ENCODE data around the gene JUP.

Gene JUP

GRCh38 chr17:41723801-41724475 is 62.6 kb downstream of the JUP start:
- no peak for DNase-seq (ENCODE audit: low spot score)

- DNase-seq (ENCODE audit: low spot score), result no peak
Measured at GRCh38 chr17:41722231-41722630, 64.3 kb downstream of the JUP start.

GRCh38 chr17:41718287-41718645 is 68.2 kb downstream of the JUP start:
- DNase-seq (ENCODE audit: low spot score), result no peak

GRCh38 chr17:41717408-41718286 is 68.9 kb downstream of the JUP start:
- no peak for DNase-seq (ENCODE audit: low spot score)

GRCh38 chr17:41711669-41712400 is 74.7 kb downstream of the JUP start, which contains the start of gene GAST:
Gene GAST (plus strand): TSS chr17:41712331. CDS start chr17:41715437, 3,106 bp downstream.
- DNase-seq (ENCODE audit: low spot score), result no peak

- DNase-seq (ENCODE audit: low spot score), result no peak
Measured at GRCh38 chr17:41710472-41711090, 75.9 kb downstream of the JUP start.

- no peak for DNase-seq (ENCODE audit: low spot score)
Measured at GRCh38 chr17:41707803-41708669, 78.5 kb downstream of the JUP start.

- DNase-seq (ENCODE audit: low spot score), result no peak
Measured at GRCh38 chr17:41705271-41705991, 81.1 kb downstream of the JUP start.
